Measurements from ENCODE around the gene ABCB11.
"Not testable (repeated sequence)": the region's sequence is repeated elsewhere in the genome, so short reads cannot be mapped to it uniquely, and the experiment has no call there.

DNA sequence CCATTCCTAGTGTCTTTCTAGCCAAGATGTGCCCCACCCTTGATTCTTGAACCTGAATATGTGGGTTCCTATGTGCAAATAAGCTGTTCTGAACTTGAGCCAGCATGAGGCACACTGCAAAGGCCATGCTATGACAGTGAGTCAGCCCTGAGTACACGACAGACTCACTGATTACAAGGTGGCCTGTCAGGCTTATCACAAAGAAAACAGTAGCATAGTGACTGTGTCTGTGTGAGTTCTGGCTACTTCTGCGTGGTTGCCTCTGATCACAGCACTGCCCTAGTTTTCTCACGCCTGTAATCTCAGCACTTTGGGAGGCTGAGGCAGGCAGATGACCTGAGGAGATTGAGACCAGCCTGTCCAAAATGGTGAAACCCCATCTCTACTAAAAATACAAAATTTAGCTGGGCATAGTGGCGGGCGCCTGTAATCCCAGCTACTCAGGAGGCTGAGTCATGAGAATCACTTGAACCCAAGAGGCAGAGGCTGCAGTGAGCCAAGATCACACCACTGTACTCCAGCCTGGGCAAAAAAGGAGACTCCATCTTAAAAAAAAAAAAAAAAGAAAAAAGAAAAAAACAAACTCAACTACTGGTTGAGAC, 18.8 kb downstream of the ABCB11 start:
- TF ChIP-seq, protein P1, sequence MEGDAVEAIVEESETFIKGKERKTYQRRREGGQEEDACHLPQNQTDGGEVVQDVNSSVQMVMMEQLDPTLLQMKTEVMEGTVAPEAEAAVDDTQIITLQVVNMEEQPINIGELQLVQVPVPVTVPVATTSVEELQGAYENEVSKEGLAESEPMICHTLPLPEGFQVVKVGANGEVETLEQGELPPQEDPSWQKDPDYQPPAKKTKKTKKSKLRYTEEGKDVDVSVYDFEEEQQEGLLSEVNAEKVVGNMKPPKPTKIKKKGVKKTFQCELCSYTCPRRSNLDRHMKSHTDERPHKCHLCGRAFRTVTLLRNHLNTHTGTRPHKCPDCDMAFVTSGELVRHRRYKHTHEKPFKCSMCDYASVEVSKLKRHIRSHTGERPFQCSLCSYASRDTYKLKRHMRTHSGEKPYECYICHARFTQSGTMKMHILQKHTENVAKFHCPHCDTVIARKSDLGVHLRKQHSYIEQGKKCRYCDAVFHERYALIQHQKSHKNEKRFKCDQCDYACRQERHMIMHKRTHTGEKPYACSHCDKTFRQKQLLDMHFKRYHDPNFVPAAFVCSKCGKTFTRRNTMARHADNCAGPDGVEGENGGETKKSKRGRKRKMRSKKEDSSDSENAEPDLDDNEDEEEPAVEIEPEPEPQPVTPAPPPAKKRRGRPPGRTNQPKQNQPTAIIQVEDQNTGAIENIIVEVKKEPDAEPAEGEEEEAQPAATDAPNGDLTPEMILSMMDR (IDR thresholded peaks at IDR 0.05) = not testable (repeated sequence)
- not testable (repeated sequence) for TF ChIP-seq POLR2A (IDR thresholded peaks at IDR 0.05)

Data from uterus (tissue), 2 donors.